A673 (cell line): Measurements from ENCODE around the gene ZNF516.

Source experiments
- CTCF ChIP-seq: fragments of 300-800, 200-600 bp; sonication (generic); conservative IDR thresholded peaks from 2 replicates; pipeline ENCODE4 v1.5.1; 2017; ENCODE audit warnings: low read depth, mild to moderate bottlenecking, antibody characterized with exemption, low read length, moderate library complexity, mixed read lengths
- EZH2 ChIP-seq: fragments of 200-600 bp; sonication (generic); IDR thresholded peaks from 2 replicates; pipeline ENCODE4 v1.6.1; 2017; ENCODE audit warnings: borderline replicate concordance, low read depth, mild to moderate bottlenecking, mixed read lengths, antibody characterized with exemption, low read length; ENCODE audit not compliant: poor library complexity, severe bottlenecking

GRCh38 chr18:76498064-76498463 lies 3.0 kb upstream of the ZNF516 start:
- TF ChIP-seq CTCF = no peak
- TF ChIP-seq EZH2 = no peak
